Measurements from ENCODE around the gene SNTG2.

The SNTG2 gene

DNA sequence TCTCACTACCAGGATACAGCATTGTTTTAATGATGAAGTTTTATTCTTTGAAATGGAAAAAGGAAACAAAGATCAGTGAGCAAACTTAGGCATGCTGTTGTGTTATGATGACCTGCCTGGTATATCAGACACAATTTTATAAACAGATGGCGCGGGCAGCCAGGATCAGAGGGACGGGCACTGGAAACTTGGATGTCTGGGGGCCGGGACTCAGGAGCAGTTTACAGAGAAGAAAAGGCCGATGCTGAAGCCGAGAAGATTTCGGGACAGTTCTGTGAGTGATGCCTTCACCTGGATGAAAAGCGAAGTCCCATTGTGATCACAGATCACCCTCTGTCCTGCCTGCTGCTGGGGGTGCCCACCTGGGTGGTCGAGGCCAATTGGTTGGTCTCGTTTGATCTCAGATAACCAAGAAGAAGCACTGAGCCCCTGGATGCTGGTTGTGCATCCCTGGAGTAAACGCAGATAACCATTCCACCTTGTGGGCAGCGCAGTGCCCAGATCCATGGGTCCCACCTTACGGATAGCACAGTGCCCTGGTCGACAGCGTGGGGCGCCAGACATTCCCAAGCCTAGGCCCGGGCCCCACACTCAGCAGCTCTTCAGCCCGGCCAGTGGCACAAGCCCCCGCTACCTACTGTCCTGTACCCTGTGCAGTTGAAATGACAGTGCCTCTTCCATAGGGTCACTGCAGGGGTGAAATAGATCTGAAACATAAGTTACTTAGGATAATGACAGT is 279.7 kb downstream of the SNTG2 start:
- TF ChIP-seq, protein P1, sequence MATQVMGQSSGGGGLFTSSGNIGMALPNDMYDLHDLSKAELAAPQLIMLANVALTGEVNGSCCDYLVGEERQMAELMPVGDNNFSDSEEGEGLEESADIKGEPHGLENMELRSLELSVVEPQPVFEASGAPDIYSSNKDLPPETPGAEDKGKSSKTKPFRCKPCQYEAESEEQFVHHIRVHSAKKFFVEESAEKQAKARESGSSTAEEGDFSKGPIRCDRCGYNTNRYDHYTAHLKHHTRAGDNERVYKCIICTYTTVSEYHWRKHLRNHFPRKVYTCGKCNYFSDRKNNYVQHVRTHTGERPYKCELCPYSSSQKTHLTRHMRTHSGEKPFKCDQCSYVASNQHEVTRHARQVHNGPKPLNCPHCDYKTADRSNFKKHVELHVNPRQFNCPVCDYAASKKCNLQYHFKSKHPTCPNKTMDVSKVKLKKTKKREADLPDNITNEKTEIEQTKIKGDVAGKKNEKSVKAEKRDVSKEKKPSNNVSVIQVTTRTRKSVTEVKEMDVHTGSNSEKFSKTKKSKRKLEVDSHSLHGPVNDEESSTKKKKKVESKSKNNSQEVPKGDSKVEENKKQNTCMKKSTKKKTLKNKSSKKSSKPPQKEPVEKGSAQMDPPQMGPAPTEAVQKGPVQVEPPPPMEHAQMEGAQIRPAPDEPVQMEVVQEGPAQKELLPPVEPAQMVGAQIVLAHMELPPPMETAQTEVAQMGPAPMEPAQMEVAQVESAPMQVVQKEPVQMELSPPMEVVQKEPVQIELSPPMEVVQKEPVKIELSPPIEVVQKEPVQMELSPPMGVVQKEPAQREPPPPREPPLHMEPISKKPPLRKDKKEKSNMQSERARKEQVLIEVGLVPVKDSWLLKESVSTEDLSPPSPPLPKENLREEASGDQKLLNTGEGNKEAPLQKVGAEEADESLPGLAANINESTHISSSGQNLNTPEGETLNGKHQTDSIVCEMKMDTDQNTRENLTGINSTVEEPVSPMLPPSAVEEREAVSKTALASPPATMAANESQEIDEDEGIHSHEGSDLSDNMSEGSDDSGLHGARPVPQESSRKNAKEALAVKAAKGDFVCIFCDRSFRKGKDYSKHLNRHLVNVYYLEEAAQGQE (IDR thresholded peaks at IDR 0.05; ENCODE audit: insufficient read depth in 1 of 2, low read depth in 2 of 2, low read length in 2 of 2), result no peak
- TF ChIP-seq POLR2AphosphoS5 (IDR thresholded peaks at IDR 0.05; ENCODE audit: low read depth, low read length) (no peak), SIN3A (IDR thresholded peaks at IDR 0.05; ENCODE audit: borderline replicate concordance, insufficient read depth, low read length) (no peak), TAF1 (IDR thresholded peaks at IDR 0.05; ENCODE audit: borderline replicate concordance, insufficient read depth, low read length) (no peak), FOXP2 (optimal IDR thresholded peaks at IDR 0.05; ENCODE audit: borderline replicate concordance, extremely low read depth, extremely low read length, insufficient read depth) (no peak)

DNA sequence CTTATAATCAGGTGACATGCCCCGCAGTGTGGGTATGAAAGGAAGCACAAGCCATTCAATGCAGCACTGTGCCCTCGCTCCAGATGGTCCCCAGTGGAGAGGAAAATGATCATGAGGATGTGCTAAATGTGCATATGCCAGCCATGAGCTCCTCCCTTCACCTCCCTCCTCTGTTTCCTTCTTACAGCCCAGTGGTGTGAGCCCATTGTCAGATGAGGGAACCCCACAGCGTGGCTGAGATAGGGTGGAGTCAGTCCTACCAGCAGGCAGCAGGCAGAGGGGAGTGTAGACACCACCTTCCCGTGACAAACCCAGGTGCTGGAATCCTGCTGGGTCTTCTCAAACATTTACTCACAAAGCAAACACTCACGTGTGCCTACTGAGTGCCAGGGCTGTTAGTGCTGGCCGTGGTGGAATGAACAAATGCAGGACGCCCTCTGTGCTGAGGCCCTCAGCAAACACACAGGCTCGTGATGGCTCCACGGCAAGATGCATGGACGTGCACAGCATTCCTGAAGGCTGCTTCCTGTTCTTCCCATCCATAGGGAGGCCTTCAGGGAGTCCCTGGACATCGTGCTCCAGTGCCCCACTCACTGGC is 280.9 kb downstream of the SNTG2 start:
- TF ChIP-seq TAF1 (IDR thresholded peaks at IDR 0.05; ENCODE audit: borderline replicate concordance, insufficient read depth, low read length), result no peak
- TF ChIP-seq, protein P1 (IDR thresholded peaks at IDR 0.05; ENCODE audit: insufficient read depth in 1 of 2, low read depth in 2 of 2, low read length in 2 of 2), result no peak
- no peak for TF ChIP-seq SIN3A (IDR thresholded peaks at IDR 0.05; ENCODE audit: borderline replicate concordance, insufficient read depth, low read length)
- TF ChIP-seq FOXP2 (optimal IDR thresholded peaks at IDR 0.05; ENCODE audit: borderline replicate concordance, extremely low read depth, extremely low read length, insufficient read depth), result no peak
- TF ChIP-seq POLR2AphosphoS5 (IDR thresholded peaks at IDR 0.05; ENCODE audit: low read depth, low read length), result no peak

DNA sequence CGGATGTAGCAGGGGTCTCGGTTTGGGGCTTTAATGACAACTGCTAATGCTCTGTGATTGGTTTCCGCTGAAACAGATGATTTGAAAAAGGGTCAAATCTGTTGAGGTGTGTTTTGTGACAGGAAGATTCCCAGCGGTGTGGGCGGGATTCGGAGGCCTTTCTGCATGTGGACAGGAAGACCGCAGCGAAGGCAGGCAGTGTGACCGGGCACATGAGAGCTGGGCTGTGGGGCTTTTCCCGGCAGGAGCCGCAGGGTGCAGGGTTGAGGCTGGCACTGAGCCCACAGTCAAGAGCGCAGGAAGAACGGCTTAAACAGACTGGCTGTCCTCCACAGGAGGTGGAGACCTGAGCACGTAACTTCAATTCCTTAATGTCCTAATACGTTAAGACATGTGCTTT is 282.6 kb downstream of the SNTG2 start:
- TF ChIP-seq, protein P1 (IDR thresholded peaks at IDR 0.05; ENCODE audit: insufficient read depth in 1 of 2, low read depth in 2 of 2, low read length in 2 of 2), result no peak
- peak; percentile 36 for TF ChIP-seq FOXP2 (optimal IDR thresholded peaks at IDR 0.05; ENCODE audit: borderline replicate concordance, extremely low read depth, extremely low read length, insufficient read depth)

DNA sequence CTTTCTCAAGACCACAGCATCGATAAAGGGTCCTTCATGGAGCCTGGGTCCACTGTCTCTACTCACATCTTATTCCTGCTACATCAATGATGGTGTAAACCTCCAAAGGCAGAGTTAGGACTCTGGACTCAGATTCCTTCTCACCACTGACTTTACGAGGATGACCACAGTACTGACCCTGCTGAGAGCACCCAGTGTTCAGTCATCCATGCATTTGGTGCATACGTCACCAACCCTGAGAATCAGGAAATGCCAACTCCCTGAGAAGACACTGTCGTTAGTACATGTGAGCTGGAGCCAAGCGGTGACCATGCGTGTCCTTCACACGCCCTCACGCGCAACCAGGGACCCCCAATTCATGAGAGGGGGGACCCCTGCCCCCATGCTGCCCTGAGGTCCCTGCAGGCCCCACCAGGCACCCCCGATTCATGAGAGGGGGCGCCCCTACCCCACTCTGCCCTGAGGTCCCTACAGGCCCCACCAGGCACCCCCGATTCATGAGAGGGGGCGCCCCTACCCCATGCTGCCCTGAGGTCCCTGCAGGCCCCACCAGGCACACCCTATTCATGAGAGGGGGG is 284.2 kb downstream of the SNTG2 start:
- no peak for TF ChIP-seq FOXP2 (optimal IDR thresholded peaks at IDR 0.05; ENCODE audit: borderline replicate concordance, extremely low read depth, extremely low read length, insufficient read depth)

DNA sequence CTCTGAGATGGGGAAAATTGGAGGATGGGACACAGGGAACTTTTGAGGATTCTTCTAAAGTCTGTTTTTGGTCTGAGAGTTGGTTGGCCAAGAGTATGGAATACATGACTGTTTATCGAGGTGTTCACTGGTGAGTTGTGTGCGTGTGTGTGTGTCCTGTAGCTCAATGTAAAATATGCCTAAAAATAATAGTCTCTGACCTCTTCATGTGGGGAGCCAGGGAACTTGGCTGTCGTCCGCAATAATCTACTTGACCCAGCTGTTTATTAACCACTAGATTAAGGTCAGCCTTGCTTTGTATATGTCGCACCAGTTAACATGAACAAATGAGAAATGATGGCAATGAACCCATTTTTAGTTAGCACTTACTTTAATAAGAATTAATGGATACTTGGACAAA is 285.2 kb downstream of the SNTG2 start:
- TF ChIP-seq SIN3A (IDR thresholded peaks at IDR 0.05; ENCODE audit: borderline replicate concordance, insufficient read depth, low read length) (no peak), TAF1 (IDR thresholded peaks at IDR 0.05; ENCODE audit: borderline replicate concordance, insufficient read depth, low read length) (no peak), FOXP2 (optimal IDR thresholded peaks at IDR 0.05; ENCODE audit: borderline replicate concordance, extremely low read depth, extremely low read length, insufficient read depth) (no peak), POLR2AphosphoS5 (IDR thresholded peaks at IDR 0.05; ENCODE audit: low read depth, low read length) (no peak)
- TF ChIP-seq, protein P1 (IDR thresholded peaks at IDR 0.05; ENCODE audit: insufficient read depth in 1 of 2, low read depth in 2 of 2, low read length in 2 of 2), result no peak
